Measurements from ENCODE around the gene GOLGA1. TPM values are rescaled to one million over a fixed set of nuclear protein-coding genes. Genes with fewer than 3 reads are reported as not detected.

The GOLGA1 gene
- total and polyA plus RNA-seq, 2 of the 13 experiments (the other 11 are each of a cell fraction or from before 2014, with no cell fraction given): 12.7 to 15.9 TPM

DNA sequence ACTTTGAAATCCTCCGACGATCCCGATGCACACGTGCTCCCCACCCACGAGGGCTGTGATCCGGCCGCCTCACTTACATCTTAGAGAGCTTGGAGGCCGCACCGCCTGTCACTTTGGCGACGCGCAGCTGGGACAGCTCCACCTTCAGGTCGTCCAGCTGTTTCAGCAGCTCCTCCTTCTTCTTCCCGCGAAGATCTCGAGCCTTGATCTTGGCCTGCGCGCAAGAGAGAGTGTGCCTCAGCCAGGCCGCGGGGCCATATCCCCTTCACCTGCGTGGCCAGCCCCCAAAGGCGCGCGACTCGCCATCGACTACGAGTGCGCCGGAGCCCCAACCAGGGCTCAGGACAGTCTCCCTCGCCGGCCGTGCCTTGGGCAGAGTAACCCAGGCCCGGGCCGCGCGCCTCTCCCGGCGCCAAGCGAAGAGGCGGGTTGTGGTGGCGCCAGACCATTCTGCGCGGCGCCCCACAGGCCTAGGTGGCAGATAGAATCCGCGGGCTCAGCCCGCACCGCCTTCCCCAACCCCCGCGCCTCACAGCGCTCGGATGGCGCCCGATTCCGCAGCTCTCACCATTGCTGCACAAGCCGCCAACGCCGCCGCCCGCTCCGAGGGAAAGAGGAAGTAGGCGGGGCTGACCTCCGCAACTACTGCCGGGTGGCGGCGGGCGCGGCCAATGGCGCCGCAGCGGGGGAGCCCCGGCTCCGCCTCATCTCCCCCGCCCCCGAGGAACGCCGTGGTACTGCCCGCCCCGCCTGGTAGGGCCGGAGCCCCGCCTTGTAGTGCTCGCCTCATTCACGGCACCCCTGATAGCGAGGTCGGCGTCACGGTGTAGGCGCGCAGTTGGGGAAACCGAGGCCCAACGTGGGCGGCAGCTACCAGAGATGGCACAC, 79.3 kb downstream of the GOLGA1 start, which contains the start of the genes ARPC5L and RPL35 (continued):
- TF ChIP-seq ZNF570 (CRISPR knock-in tag; IDR thresholded peaks at IDR 0.05; ENCODE audit: borderline replicate concordance) (no peak; the same call in 1 of the 2 replicates), MBNL3 (CRISPR knock-in tag; conservative IDR thresholded peaks at IDR 0.05) (no peak), FOXA3 (CRISPR knock-in tag; IDR thresholded peaks at IDR 0.05) (0 out of 2 replicates have a peak, but pooled peaks have one; percentile 30), ZNF138 (CRISPR knock-in tag; IDR thresholded peaks at IDR 0.05; ENCODE audit: low read depth) (peak; percentile 80; the same call in 1 of the 2 replicates), MTA1 (CRISPR knock-in tag; IDR thresholded peaks at IDR 0.05; ENCODE audit: borderline replicate concordance) (0 out of 2 replicates have a peak, but pooled peaks have one; percentile 29), BRCA1 (CRISPR knock-in tag; IDR thresholded peaks at IDR 0.05) (peak; percentile 81; the same call in 1 of the 2 replicates), HOXA5 (CRISPR knock-in tag; IDR thresholded peaks at IDR 0.05) (no peak; the same call in 1 of the 2 replicates), PRPF4 (IDR thresholded peaks at IDR 0.05; ENCODE audit: low read depth, low read length, poor library complexity, severe bottlenecking) (no peak), ZNF460 (CRISPR knock-in tag; IDR thresholded peaks at IDR 0.05; ENCODE audit: borderline replicate concordance) (no peak), SP140L (CRISPR knock-in tag; IDR thresholded peaks at IDR 0.05; ENCODE audit: borderline replicate concordance) (no peak), ZNF703 (CRISPR knock-in tag; IDR thresholded peaks at IDR 0.05; ENCODE audit: borderline replicate concordance) (peak; percentile 90; the same call in 1 of the 2 replicates), SMARCC2 (IDR thresholded peaks at IDR 0.05) (no peak), NRL (CRISPR knock-in tag; IDR thresholded peaks at IDR 0.05; ENCODE audit: borderline replicate concordance) (peak; percentile 52; the same call in 1 of the 2 replicates), ZNF614 (CRISPR knock-in tag; IDR thresholded peaks at IDR 0.05; ENCODE audit: borderline replicate concordance) (no peak), PITX1 (CRISPR knock-in tag; IDR thresholded peaks at IDR 0.05) (no peak; the same call in 1 of the 2 replicates), ZNF44 (CRISPR knock-in tag; IDR thresholded peaks at IDR 0.05) (peak; percentile 86; the same call in 1 of the 2 replicates), JUND (CRISPR knock-in tag; IDR thresholded peaks at IDR 0.05) (peak; percentile 65; the same call in 1 of the 2 replicates), RXRA (CRISPR knock-in tag; IDR thresholded peaks at IDR 0.05) (peak; percentile 50)
- TF ChIP-seq, protein P1, sequence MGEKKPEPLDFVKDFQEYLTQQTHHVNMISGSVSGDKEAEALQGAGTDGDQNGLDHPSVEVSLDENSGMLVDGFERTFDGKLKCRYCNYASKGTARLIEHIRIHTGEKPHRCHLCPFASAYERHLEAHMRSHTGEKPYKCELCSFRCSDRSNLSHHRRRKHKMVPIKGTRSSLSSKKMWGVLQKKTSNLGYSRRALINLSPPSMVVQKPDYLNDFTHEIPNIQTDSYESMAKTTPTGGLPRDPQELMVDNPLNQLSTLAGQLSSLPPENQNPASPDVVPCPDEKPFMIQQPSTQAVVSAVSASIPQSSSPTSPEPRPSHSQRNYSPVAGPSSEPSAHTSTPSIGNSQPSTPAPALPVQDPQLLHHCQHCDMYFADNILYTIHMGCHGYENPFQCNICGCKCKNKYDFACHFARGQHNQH (CRISPR knock-in tag; IDR thresholded peaks at IDR 0.05): 0 out of 2 replicates have a peak, but pooled peaks have one; percentile 48
- TF ChIP-seq, protein P2, sequence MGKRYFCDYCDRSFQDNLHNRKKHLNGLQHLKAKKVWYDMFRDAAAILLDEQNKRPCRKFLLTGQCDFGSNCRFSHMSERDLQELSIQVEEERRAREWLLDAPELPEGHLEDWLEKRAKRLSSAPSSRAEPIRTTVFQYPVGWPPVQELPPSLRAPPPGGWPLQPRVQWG (CRISPR knock-in tag; IDR thresholded peaks at IDR 0.05; ENCODE audit: borderline replicate concordance, low read depth): peak; percentile 78; the same call in 1 of the 2 replicates
- TF ChIP-seq, protein P3, sequence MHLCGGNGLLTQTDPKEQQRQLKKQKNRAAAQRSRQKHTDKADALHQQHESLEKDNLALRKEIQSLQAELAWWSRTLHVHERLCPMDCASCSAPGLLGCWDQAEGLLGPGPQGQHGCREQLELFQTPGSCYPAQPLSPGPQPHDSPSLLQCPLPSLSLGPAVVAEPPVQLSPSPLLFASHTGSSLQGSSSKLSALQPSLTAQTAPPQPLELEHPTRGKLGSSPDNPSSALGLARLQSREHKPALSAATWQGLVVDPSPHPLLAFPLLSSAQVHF (CRISPR knock-in tag; IDR thresholded peaks at IDR 0.05): peak; percentile 82; the same call in 1 of the 2 replicates
- TF ChIP-seq, protein P4, sequence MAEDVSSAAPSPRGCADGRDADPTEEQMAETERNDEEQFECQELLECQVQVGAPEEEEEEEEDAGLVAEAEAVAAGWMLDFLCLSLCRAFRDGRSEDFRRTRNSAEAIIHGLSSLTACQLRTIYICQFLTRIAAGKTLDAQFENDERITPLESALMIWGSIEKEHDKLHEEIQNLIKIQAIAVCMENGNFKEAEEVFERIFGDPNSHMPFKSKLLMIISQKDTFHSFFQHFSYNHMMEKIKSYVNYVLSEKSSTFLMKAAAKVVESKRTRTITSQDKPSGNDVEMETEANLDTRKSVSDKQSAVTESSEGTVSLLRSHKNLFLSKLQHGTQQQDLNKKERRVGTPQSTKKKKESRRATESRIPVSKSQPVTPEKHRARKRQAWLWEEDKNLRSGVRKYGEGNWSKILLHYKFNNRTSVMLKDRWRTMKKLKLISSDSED (CRISPR knock-in tag; IDR thresholded peaks at IDR 0.05): no peak
- TF ChIP-seq, protein P5, sequence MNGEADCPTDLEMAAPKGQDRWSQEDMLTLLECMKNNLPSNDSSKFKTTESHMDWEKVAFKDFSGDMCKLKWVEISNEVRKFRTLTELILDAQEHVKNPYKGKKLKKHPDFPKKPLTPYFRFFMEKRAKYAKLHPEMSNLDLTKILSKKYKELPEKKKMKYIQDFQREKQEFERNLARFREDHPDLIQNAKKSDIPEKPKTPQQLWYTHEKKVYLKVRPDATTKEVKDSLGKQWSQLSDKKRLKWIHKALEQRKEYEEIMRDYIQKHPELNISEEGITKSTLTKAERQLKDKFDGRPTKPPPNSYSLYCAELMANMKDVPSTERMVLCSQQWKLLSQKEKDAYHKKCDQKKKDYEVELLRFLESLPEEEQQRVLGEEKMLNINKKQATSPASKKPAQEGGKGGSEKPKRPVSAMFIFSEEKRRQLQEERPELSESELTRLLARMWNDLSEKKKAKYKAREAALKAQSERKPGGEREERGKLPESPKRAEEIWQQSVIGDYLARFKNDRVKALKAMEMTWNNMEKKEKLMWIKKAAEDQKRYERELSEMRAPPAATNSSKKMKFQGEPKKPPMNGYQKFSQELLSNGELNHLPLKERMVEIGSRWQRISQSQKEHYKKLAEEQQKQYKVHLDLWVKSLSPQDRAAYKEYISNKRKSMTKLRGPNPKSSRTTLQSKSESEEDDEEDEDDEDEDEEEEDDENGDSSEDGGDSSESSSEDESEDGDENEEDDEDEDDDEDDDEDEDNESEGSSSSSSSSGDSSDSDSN (CRISPR knock-in tag; IDR thresholded peaks at IDR 0.05): peak; percentile 30; the same call in 1 of the 2 replicates

All from HepG2 (cell line).